ENCODE data around the gene MAPK13. TPM values are rescaled to one million over a fixed set of nuclear protein-coding genes. Genes with fewer than 3 reads are reported as not detected.

Gene MAPK13
- total RNA-seq, 2 donors from 2014 or later: 34.6 to 53.5 TPM

GRCh38 chr6:36126121-36126520 lies 4.2 kb upstream of the MAPK13 start:
- intact Hi-C loops (cut with DNase I): loop anchor here (10.0 kb wide), 1 partner anchor 229 kb away; no protein-coding TSS in a partner anchor
- no peaks in the 10 kb centered on the region for H3K9me3 ChIP-seq
- H3K4me3 ChIP-seq: no peak overlapping the region
- H3K4me1 ChIP-seq (replicated peaks): peaks cover 3% of the 10 kb centered on the region
- TF ChIP-seq POLR2AphosphoS5 (IDR thresholded peaks at IDR 0.05): no peak
- no peak for TF ChIP-seq POLR2A (IDR thresholded peaks at IDR 0.05)
- no peak for TF ChIP-seq CTCF (IDR thresholded peaks at IDR 0.05)
- H3K36me3 ChIP-seq: no peaks in the 10 kb centered on the region
- no peaks in the 10 kb centered on the region for H3K27me3 ChIP-seq (replicated peaks; ENCODE audit: insufficient read depth)
- no peak overlapping the region for H3K27ac ChIP-seq
- WGBS: 72% methylated on average over 2 of the region's 2 CpGs
- no peak for DNase-seq (ENCODE audit: low spot score)

DNA sequence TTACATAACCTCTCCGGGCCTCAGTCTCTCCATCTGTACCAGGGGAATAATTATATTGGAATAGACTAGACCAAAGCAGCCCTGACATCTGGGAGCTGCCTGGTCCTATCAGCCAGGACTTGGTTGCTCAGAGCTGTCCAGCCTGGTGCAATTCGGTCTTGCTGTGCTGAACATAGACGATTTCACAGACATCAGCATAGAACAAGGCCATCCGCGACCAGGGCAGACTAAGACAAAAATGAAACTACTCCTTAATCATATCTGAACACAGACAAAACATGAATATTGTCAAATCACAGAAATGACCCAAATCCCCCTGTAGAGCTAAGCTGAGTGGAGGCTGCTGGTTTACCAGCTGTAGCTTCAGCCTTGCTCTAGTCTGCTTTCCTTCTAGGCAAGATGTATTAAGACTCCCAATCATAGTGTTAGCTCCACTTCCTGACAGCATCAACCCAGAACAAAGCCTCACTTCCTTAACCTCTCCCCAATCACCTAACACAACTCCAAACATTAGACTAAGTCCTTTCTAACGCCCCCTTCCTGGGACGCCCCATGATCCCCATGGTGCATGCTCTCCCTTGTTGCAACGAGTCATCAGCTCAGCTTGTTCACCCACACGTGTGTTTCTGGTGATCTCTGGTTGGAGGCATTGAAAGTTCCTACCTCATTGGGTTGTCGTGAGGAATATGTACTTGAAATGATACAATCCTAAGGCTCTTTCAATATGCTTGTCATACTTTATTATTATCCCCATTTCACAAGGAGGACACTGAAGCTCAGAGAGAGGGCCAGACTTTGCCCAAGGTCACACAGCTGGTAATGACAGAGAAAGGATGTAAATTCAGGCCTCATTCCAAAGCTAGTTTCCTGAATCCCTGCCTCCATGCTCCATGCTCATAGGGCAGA lies 3.5 kb upstream of the MAPK13 start:
- Histone ChIP-seq H3K27ac (no peak overlapping the region), H3K4me3 (no peak overlapping the region), H3K36me3 (no peaks in the 10 kb centered on the region), H3K27me3 (replicated peaks; ENCODE audit: insufficient read depth) (no peaks in the 10 kb centered on the region), H3K9me3 (no peaks in the 10 kb centered on the region), H3K4me1 (replicated peaks) (no peaks in the 10 kb centered on the region)
- 84% methylated on average over 10 of the region's 10 CpGs for WGBS
- DNase-seq (ENCODE audit: low spot score): no peak
- intact Hi-C loops (cut with DNase I): loop anchor here (10.0 kb wide), 1 partner anchor 228 kb away; no protein-coding TSS in a partner anchor
- no peak for TF ChIP-seq POLR2A (IDR thresholded peaks at IDR 0.05)
- no peak for TF ChIP-seq CTCF (IDR thresholded peaks at IDR 0.05)
- TF ChIP-seq POLR2AphosphoS5 (IDR thresholded peaks at IDR 0.05): no peak

- H3K9me3 ChIP-seq: no peaks in the 10 kb centered on the region
- H3K27ac ChIP-seq: no peak overlapping the region
- peaks cover 4% of the 10 kb centered on the region for H3K4me1 ChIP-seq (replicated peaks)
- 85% methylated on average over 7 of the region's 8 CpGs for WGBS
- no peaks in the 10 kb centered on the region for H3K36me3 ChIP-seq
- H3K4me3 ChIP-seq: no peak overlapping the region
- TF ChIP-seq POLR2A (IDR thresholded peaks at IDR 0.05) (no peak), POLR2AphosphoS5 (IDR thresholded peaks at IDR 0.05) (no peak), CTCF (IDR thresholded peaks at IDR 0.05) (no peak)
- no peaks in the 10 kb centered on the region for H3K27me3 ChIP-seq (replicated peaks; ENCODE audit: insufficient read depth)
- DNase-seq (ENCODE audit: low spot score): no peak
- intact Hi-C loops (cut with DNase I): loop anchor here (10.0 kb wide), 1 partner anchor 227 kb away; no protein-coding TSS in a partner anchor
These were observed 2.8 kb upstream of the MAPK13 start for GRCh38 chr6:36127462-36128016.

GRCh38 chr6:36128073-36128472 lies 2.2 kb upstream of the MAPK13 start:
- no peak for TF ChIP-seq CTCF (IDR thresholded peaks at IDR 0.05)
- TF ChIP-seq POLR2AphosphoS5 (IDR thresholded peaks at IDR 0.05): no peak
- no peak for TF ChIP-seq POLR2A (IDR thresholded peaks at IDR 0.05)
- Histone ChIP-seq H3K9me3 (no peaks in the 10 kb centered on the region), H3K27me3 (replicated peaks; ENCODE audit: insufficient read depth) (no peaks in the 10 kb centered on the region), H3K27ac (no peak overlapping the region), H3K4me3 (no peak overlapping the region), H3K4me1 (replicated peaks) (peaks cover 4% of the 10 kb centered on the region), H3K36me3 (no peaks in the 10 kb centered on the region)
- WGBS: 90% methylated on average over 5 of the region's 5 CpGs
- DNase-seq (ENCODE audit: low spot score): no peak
- intact Hi-C loops (cut with DNase I): loop anchor here (10.0 kb wide), 1 partner anchor 227 kb away; no protein-coding TSS in a partner anchor

All from prostate gland (tissue), 2 donors.